ENCODE data around the gene PRKCH. TPM values are rescaled to one million over a fixed set of nuclear protein-coding genes. Genes with fewer than 3 reads are reported as not detected.

PRKCH gene
- total and polyA plus RNA-seq, 2 of the 13 experiments (the other 11 are each of a cell fraction or from before 2014, with no cell fraction given) = 0.48 to 1.3 TPM

- TF ChIP-seq PRDM10 (CRISPR knock-in tag; IDR thresholded peaks at IDR 0.05; ENCODE audit: low read depth) (peak; percentile 44; the same call in 1 of the 2 replicates), SNRNP70 (IDR thresholded peaks at IDR 0.05; ENCODE audit: low read depth, low read length) (no peak), ZNF547 (CRISPR knock-in tag; IDR thresholded peaks at IDR 0.05) (no peak), ZNF878 (CRISPR knock-in tag; IDR thresholded peaks at IDR 0.05) (peak; percentile 75; the same call in 1 of the 2 replicates), ZNF639 (CRISPR knock-in tag; conservative IDR thresholded peaks at IDR 0.05) (no peak), ZHX1 (CRISPR knock-in tag; IDR thresholded peaks at IDR 0.05; ENCODE audit: low read depth) (peak; percentile 73; the same call in 1 of the 2 replicates), NFE2 (CRISPR knock-in tag; IDR thresholded peaks at IDR 0.05) (no peak), TSC22D2 (CRISPR knock-in tag; IDR thresholded peaks at IDR 0.05; ENCODE audit: borderline replicate concordance) (no peak), PHF21A (CRISPR knock-in tag; IDR thresholded peaks at IDR 0.05) (peak; percentile 95), AKAP8 (CRISPR knock-in tag; IDR thresholded peaks at IDR 0.05) (0 out of 2 replicates have a peak, but pooled peaks have one; percentile 48), HMG20B (CRISPR knock-in tag; conservative IDR thresholded peaks at IDR 0.05) (peak; percentile 88), GRHL1 (CRISPR knock-in tag; conservative IDR thresholded peaks at IDR 0.05) (no peak), HIVEP1 (CRISPR knock-in tag; IDR thresholded peaks at IDR 0.05) (no peak), ZNF468 (CRISPR knock-in tag; IDR thresholded peaks at IDR 0.05) (no peak), FOXP4 (CRISPR knock-in tag; IDR thresholded peaks at IDR 0.05) (peak; percentile 93), TBL1XR1 (IDR thresholded peaks at IDR 0.05; ENCODE audit: borderline replicate concordance, low read length, partially characterized antibody) (peak; percentile 97)
Measured at GRCh38 chr14:61553730-61554641, 232.6 kb downstream of the PRKCH start (continued).
